LNCaP clone FGC (cell line): Measurements from ENCODE around the gene RXRA.

Source experiments
- DNase-seq: peaks from one replicate; pipeline ENCODE4 v3.0.0-alpha.2; 2011; ENCODE audit warnings: low read depth
- H3K4me3 ChIP-seq: 2 replicates; pipeline ENCODE4 v1.5.1; 2011; ENCODE audit warnings: mild to moderate bottlenecking, low read depth, low read length, control low read depth
- CTCF ChIP-seq: IDR thresholded peaks from 2 replicates; pipeline ENCODE4 v1.5.1; 2012; ENCODE audit warnings: mild to moderate bottlenecking; ENCODE audit not compliant: control insufficient read depth, insufficient read depth; ENCODE audit errors: extremely low read depth

RXRA gene

GRCh38 chr9:134326724-134327601, 708 bp downstream of the RXRA start:
- no peak for DNase-seq
- peak overlapping the region; percentile 79 for H3K4me3 ChIP-seq
- TF ChIP-seq CTCF: no peak

- no peak for TF ChIP-seq CTCF
- peak overlapping the region; percentile 79 for H3K4me3 ChIP-seq
- DNase-seq: no peak
These were observed 1.5 kb downstream of the RXRA start for GRCh38 chr9:134327671-134328231.

- DNase-seq: no peak
- no peak for TF ChIP-seq CTCF
- H3K4me3 ChIP-seq: peak overlapping the region; percentile 79
These were observed 2.1 kb downstream of the RXRA start for GRCh38 chr9:134328341-134328840.

- H3K4me3 ChIP-seq: peak overlapping the region; percentile 79
- TF ChIP-seq CTCF: peak; percentile 28
- DNase-seq: no peak
These were observed 2.8 kb downstream of the RXRA start for GRCh38 chr9:134328841-134329575.

- H3K4me3 ChIP-seq: peak overlapping the region; percentile 79
- no peak for TF ChIP-seq CTCF
- DNase-seq: no peak
These were observed 3.3 kb downstream of the RXRA start for GRCh38 chr9:134329576-134329855.

- no peak for TF ChIP-seq CTCF
- no peak for DNase-seq
- H3K4me3 ChIP-seq: peak overlapping the region; percentile 79
These were observed 3.6 kb downstream of the RXRA start for GRCh38 chr9:134329886-134330285.
